M059J (cell line): ENCODE measurements around the gene TSKU. TPM values are rescaled to one million over a fixed set of nuclear protein-coding genes. Genes with fewer than 3 reads are reported as not detected.
A peak's percentile ranks its signal among the peaks of the same experiment; 100 is the strongest.
"Not testable (repeated sequence)": the region's sequence is repeated elsewhere in the genome, so short reads cannot be mapped to it uniquely, and the experiment has no call there.

Source experiments
- DNase-seq: peaks from one replicate; pipeline ENCODE4 v3.0.0-alpha.2; 2012; ENCODE audit warnings: low read depth
- total RNA-seq: library from RNA; depleted of rRNA; stranded (reverse); fragments of >200 nt; shearing (Covaris generic); gene quantifications from 2 replicates; pipeline ENCODE4 v1.2.3, GENCODE V29; 2014

TSKU gene
- total RNA-seq, 1 experiment from 2014 or later: 27.0 TPM

DNA sequence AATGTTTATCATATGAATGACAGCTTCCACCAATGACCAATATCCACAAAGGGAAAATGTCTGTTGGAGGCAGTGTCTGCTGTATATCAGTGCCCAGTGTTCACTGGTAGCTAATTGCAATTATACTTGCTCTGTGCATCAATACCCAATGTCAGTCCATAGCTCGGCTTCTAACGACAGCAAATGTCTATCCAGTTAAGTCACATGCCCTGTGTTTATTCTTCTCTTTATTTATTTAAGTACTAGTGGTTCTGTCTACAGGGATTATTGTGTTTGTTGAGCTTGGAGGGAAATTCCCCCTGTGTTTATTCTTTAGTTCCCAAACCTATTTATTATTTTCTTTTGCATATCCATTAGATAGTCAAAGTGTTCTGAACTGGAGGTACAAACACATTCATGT, 18.6 kb downstream of the TSKU start:
- no peak for DNase-seq

DNA sequence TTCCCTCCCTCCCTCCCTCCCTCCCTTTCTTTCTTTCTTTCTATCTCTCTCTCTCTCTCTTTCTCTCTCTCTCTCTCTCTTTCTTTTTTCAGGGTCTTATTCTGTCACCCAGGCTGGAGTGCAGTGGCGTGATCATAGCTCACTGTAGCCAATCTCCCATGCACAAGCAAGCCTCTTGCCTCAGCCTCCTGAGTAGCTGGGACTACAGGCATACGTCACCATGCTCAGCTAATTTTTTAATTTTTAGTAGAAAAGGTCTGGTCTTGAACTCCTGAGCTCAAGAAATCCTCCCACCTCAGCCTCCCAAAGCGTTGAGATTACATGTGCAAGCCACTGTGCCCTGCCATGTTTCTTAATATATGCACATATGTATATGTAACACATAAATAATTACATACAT, 19.0 kb downstream of the TSKU start:
- DNase-seq: no peak

DNA sequence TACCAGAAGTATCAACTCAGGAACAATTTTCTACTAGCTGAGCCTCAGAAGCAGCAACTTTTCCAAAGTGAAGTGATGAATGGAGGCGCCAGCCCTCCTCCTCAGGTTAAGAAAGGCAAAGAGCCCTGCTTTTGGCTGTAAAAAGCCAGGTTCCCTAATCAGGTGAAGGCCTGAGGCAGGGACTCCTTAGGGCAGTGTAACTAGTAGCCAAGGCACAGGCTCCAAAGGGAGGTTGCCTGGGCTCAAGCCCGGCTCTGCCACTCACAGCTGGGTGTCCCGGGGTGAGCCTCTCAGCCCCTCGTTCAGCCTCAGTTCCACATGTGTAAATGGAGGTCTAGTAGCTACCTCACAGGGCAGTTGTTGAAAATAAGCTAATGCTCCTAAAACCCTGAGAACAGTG, 19.5 kb downstream of the TSKU start:
- DNase-seq: no peak

DNA sequence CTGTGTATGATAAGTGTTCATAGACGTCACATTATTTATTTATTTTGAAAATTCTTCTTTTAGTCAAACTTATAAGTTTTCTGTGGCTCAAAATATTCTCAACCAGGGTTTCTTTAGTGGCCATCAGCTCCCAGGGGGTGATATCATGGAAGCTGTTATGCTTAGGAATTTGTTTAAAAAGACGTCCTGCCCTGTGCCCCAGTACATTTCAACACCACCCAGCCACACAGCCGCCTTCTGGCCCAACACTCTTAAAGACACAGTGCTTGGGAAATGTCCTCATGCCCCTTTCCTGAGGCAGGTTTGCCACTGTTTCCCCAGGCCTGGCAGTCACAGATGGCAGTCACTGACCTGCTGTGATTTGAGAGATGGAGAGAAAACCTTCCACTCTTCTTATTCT, 19.9 kb downstream of the TSKU start:
- DNase-seq: no peak

DNA sequence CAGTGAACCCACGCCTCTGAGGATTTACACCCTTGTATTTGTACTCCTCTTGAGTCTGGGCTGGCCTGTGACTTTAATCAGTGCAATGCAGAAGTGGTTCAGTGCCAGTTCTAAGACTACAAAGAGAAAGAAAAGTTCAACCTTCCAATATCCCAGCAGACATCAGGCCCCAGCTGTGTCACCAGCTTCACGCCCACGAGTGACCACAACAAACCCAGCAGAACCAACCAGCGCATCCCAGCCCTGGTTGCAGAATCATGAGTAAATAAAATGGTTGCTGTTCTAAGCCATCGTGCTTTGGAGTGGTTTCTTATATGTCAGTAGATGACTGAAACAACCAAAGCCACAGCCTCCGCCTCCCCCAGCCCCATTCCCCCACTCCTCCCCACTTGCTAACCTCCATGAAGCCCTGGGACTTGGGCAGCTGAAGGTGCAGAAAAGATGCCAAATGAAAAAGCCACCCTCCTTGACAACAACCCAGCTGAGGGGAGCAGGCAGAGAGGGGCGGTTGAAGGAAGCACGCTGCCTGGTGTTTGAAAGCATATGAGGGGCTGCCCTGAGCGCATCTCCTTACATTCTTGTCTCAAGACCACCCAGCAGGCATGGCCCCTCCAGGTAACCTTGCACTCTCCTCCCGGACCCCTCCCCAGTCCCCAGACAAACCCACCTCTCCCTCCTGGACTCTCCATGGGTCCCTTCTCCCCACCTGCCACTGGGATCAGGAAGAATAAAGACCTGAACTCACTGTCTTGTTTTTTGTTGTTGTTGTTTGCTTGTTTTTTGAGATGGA, 20.9 kb downstream of the TSKU start:
- no peak for DNase-seq

DNA sequence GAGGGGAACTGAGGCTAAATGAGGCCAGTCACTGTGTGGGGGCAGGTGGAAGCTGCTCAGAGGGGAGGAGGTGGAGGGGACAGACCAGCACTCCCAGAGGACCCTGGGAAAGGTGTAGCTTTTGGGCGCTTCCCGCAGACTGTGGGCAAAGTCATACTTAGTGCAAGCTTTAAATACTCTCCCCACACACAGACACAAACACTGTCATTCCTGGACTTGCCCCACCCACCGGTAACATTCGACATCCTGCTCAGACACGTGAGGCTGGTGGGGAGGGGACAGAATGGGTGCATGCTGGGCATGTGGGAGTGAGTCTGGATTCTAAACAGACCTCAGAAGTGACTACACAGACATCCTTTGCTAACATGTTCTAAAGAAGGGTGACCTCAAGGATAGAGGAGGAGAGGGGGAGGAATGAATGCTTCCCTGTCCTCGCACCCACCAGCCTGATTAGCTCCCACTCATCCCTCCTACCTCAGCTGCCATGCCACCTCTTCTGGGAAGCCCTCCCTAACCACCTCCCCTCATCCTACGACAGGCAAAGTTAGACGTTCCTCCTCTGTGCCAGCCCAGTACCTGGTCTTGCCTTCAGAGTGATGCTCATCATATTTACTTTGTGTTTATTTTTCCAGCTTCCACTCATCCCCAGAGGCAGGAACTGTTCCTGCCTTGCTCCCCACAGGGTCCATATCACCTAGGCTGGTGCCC, 22.2 kb downstream of the TSKU start:
- no peak for DNase-seq

DNA sequence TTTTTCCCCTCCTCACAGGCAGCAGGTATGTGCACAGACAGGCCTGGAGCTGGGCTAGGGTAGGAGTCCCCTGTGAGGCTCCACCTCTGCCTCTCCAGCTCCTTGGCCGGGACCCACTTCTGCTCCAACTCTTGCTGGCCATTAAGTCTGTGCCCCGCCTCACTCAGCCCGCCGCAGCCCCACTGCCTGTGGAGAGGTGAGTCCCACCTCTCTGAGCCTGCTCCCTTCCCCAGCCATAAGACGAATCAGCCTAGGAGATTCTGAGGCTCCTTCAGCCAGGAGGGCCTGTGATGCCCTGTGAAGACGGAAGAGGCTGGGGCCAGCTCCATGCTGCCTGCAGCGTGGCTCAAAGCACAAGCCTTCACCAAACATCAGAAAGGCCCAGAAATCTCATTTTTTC, 23.0 kb downstream of the TSKU start:
- DNase-seq: no peak

DNA sequence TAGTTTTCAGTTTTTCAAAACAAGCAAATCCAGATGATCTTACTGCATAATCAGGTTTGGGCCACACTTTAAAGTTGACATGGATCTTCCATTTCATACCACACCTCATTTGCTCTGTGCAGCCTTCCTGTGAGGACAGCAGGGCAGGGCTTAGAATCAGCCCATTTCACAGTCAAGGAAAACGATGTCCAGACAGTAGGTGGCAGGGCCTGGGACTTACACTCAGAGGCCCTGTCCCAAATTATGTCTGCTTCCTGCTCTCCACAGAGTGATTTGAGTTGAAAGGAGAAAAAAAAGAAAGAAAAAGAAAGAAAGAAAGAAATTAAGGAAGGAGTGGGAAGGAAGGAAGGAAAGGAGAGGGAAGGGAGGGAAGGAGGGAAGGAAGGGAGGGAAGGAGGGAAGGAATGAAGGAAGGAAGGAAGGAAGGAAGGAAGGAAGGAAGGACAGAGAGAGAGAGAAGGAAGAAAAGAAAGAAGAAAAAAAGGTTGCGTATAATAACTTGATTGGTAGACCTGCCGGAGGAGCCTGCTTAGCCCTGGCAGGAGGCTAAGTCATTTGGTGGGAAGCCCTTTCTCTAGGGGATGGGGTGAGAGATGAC, 23.6 kb downstream of the TSKU start:
- DNase-seq: no peak

DNA sequence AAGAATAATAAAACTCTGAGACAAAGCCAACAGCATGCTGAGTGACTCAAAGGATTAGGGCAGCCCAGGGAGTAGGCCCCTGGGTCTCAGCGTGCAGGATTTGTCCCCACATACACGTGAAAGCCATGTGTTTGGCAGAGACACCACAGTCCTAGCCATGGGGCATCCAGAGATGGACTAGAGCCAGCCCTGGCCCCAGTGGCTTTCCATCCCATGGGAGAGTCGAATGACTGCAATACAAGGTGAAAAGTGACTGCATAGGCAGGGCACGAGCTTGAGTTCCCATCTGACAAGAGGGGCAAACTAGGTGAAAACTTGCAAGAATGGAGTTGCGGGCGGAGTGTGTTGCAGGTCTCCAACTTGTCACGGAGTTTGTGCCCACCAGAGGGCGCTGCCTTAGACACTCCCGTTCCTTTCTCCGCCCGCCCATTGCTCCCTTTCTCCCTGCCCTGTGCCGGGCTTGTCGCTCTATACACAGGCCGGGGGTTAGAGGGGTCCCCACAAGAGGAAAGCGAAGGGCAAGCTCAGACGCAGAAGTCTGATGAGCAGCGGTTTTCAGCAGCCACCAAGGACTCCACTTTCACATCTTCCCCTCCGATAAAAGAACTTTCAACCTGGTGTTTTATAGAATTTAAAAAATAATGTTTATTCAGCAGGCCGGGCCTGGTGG, 24.2 kb downstream of the TSKU start:
- peak; percentile 84 for DNase-seq

DNA sequence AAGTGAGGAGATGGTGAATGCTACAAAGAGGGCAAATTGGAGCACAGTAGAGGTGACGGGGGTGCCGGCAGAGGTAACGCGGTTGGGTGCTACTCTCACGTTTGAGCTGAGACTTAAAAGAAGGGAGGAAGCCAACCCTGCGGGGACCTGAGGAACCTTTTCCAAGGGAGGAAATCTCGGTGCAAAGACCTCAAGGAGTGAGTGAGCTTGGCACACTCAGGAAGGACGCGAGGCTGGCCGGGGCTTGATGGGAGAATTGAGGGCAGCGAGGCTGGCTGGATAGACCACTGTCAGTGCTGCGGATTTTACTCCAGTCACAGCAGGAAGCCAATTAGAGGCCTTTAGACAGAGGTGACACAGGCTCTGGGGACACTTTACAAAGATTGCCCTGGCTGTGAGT, 25.0 kb downstream of the TSKU start:
- DNase-seq: no peak

DNA sequence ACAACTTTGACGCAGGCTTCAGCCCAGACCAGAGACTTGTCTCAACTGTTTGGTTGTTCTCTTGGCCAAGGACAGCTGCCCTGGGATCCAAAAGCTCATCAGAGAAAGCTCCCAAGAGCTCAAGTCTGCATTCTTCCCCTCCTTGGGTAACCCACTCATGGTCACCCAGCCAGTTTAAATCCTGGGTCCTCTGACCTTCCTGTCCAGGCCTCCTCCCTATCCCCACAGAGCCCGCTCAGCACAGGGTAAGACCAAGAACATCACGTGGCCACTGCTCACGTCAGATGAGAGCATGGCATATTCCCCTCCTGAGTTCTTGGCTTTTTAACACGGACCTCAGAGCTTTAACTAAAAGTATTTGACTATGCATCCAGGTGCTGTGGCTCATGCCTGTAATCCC, 25.8 kb downstream of the TSKU start:
- no peak for DNase-seq

DNA sequence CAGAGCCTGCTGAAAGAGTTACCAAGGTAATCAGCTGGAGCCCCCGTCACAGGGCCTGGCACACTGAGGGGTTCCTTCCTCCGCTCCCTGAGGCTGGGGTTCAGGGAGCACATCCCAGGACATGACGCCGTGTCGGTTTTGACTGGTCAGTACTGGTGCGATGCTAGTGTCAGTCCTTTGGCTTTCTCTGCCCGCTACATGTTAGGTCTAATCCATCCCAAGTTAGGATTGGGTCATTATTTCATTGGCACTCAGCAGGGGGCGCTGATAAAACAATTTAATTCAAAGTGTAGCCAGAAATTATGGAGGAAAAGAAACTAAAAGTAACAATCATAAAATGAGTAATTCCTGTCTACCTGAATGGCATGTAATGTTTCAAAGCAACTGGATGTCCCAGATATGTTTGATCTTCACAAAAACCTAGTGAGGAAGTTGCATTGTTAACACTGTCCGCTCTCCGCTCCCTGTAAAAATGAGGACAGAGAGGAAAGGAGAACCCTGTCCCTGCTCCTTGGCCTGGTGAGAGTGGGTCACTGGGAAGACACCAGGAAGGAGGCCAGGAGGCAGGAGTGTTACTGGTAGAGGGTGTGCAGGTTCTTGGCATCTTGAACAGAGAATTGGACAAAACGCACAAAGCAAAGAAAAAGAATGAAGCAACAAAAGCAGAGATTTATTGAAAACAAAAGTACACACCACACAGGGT, 27.1 kb downstream of the TSKU start:
- DNase-seq: peak; percentile 66

DNA sequence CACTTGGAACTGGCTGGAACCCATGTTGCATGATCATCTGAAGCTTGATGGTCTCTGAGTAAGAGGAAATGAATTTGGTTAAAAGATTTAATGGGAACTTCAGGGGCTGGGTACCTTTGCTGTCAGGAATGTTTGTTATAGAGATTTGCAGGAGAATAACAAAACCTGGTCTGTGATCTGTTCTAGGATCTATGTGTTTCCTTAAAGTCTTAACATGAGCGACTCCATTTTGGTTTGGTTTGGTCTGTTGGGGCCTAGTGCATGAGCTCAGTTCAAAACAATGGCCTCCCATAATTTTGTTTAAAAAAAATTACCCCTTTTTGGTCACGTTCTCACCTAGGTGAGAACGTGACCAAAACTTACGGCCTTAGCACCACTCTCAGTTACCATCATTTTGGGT, 28.1 kb downstream of the TSKU start:
- no peak for DNase-seq

DNA sequence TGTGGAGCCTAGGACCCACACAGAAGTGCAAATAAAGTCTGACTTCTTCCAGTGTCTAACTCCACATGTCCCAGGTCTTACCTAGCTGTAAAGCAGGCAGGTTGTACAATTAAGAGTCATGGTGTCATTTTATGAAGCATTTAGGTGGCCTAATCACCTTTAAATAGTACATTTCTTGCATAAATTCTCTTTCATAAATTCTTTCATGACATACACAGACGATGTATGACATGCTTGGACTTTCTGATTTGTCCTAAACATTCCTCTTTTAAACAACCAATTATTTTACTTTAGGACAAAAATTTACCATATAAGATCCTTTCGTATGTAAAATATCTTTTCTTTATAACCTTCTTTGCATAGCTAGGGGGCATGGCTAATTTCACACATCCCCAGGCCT, 31.3 kb downstream of the TSKU start:
- no peak for DNase-seq

DNA sequence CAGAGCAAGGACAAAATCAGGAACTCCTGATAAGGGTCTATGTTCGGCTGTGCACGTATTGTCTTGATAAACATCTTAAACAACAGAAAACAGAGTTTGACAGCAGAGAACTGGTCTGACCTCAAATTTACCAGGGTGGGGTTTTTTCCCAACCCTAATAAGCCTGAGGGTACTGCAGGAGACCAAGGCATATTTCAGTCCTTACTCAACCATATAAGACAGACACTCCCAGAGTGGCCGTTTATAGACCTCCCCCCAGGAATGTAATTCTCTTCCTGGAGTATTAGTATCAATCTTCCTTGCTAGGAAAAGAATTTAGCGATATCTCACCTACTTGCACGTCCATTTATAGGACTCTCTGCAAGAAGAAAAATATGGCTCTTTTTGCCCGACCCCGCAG, 32.5 kb downstream of the TSKU start:
- DNase-seq: not testable (repeated sequence)

DNA sequence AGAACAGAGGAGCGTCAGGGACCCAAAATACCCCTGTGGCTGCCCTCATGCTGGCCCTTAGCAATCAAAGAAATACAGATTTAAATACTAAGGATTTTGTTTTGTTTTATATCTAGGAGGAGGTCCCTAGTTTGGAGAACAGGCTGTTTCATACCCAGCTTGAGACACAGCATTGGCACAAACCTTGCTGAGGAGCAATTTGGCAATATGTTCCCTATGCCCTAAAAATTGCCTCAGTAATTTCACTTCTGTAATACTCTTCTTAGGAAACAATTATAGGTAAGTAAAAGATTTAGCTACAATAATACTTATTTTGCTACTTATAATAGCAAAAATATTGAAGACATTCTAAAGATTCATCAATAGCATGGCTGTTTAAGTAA, 37.0 kb downstream of the TSKU start:
- DNase-seq: no peak

DNA sequence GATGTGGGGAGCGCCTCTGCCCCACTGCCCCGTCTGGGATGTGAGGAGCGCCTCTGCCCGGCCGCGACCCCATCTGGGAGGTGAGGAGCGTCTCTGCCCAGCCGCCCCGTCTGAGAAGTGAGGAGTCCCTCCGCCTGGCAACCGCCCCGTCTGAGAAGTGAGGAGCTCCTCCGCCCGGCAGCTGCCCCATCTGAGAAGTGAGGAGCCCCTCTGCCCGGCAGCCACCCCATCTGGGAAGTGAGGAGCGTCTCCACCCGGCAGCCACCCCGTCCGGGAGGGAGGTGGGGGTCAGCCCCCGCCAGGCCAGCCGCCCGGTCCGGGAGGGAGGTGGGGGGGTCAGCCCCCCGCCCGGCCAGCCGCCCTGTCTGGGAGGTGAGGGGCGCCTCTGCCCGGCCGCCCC, 38.2 kb downstream of the TSKU start:
- DNase-seq: not testable (repeated sequence)

DNA sequence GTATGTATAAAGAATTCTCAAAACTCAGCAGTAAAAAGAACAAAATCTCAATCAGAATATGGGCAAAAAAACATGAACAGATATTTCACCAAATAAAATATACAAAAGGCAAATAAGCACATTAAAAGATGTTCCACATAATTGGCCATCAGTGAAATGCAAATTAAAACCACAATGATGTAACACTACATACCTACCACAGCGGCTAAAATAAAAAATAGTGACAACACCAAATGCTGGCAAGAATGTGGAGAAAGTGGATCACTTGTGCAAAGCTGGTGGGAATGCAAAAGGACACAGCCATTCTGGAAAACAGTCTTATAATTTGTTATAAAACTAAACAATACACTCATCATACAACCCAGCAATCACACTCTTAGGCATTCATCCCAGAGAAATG, 39.2 kb downstream of the TSKU start:
- DNase-seq: no peak

DNA sequence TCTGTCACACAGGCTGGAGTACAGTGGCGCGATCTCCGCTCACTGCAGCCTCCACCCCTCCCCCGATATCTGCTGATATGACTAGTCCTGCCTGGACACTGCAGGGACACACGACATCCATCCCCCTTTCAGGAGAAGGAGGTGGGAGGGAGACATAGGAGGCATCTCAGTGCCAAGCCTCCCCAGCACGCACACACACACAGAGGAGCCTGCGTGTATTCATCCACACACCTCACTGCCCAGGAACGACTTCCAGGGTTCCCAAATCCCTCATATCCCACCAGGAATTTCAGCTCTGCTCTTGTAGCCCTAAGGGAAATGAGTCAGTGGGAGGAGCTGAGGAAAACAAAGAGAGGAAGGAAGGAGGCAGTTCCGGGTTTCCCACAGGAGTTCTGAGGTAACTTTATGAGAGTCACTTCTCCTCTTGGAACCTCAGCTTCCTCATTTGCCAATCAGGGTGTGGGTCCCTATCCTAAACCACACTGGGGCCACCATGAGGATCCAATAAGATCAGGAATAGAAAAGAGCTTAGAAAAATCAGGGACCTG, 40.4 kb downstream of the TSKU start:
- peak; percentile 98 for DNase-seq

DNA sequence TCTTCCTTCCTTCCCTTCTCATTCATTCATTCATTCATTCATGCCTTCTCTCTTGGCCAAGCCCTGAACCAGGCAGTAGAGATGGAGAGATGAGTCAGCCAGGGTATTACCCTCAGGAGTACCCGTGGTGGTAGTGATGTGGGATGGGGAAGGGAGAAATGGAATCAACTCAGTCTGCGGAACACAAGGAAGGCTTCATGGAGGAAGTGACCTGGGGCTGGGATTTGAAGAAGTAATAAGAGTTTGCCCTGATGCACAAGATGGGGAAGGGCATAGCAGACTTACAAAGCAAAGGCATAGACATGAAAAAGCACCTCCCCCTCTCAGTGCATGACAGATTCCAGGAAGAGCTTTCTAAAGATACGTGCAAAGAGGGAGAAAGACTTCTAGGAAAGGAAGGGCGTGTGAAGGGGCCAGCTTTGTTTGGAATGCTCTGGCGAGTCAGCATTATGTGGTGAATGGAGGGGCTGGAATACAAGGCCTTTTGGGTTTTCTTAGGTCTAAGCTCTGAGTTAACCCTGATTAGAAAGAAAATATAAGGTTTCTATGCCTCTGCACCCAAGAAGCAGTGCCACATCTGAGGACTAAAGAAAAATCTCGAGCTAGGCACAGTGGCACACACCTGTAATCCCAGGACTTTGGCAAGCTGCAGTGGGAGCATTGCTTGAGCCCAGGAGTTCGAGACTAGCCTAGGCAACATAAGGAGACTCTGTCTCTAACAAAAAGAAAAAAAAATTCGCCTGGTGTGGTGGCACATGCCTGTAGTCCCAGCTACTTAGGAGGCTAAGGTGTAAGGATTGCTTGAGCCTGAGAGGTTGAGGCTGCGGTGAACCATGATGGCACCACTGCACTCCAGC, 41.2 kb downstream of the TSKU start:
- DNase-seq: peak; percentile 78
